HepG2 (cell line): ENCODE data around the gene IFT22. TPM values are rescaled to one million over a fixed set of nuclear protein-coding genes. Genes with fewer than 3 reads are reported as not detected.
"Not testable (repeated sequence)": the region's sequence is repeated elsewhere in the genome, so short reads cannot be mapped to it uniquely, and the experiment has no call there.

Experiments used
- ATAC-seq: fragments of 200-7000 bp; cut with Tn5 transposase; 3 replicates; pipeline ENCODE4 v1.9.1; 2020; ENCODE audit warnings: mild to moderate bottlenecking, moderate library complexity
- BruUV-seq: library from RNA; stranded (reverse); fragments of 400-500 nt; replicated peaks from 2 replicates; lab custom pipeline; 2021; lab: Mats Ljungman, UMichigan
- CTCF ChIA-PET: fragments of 300-600 bp; formaldehyde crosslinking; extraction: SDS; loops from one replicate; lab custom pipeline; 2021; ENCODE audit warnings: low total read pairs, inconsistent platforms, low intra/inter-chr PET ratio; lab: Yijun Ruan, JAX
- POLR2A ChIA-PET: fragments of 350-600 bp; sonication (Branson Sonifier 250); formaldehyde crosslinking; loops from one replicate; lab custom pipeline; 2020; ENCODE audit warnings: antibody characterized with exemption, inconsistent platforms; lab: Yijun Ruan, JAX
- DNase-seq: peaks from one replicate; pipeline ENCODE4 v3.0.0-alpha.2; 2015; ENCODE audit warnings: low spot score
- FAIRE-seq: peaks from 3 replicates; lab custom pipeline; 2011; peaks lifted over from hg19 to GRCh38; lab: Jason Lieb, UNC
- H2AFZ ChIP-seq: one replicate; pipeline ENCODE4 v1.6.1; 2011; ENCODE audit warnings: low read length, inconsistent platforms
- H3K27ac ChIP-seq: fragments of 300-600 bp; 3 replicates; pipeline ENCODE4 v1.8.0; 2011; ENCODE audit warnings: mixed run types, mild to moderate bottlenecking, mixed read lengths, low read length, inconsistent platforms; ENCODE audit not compliant: insufficient read depth; ENCODE audit errors: extremely low read length
- H3K27me3 ChIP-seq, 2 experiments: fragments of 200-600 bp in 1 of 2; 2 replicates in 1 of 2; 3 replicates in 1 of 2; pipeline versions ENCODE4 v1.6.0 to v1.8.0; 2011; ENCODE audit warnings: low read length in 2 of 2, mild to moderate bottlenecking in 2 of 2, moderate library complexity in 2 of 2, inconsistent platforms in 1 of 2; ENCODE audit not compliant: insufficient read depth in 2 of 2, control insufficient read depth in 1 of 2
- H3K36me3 ChIP-seq, 2 experiments: fragments of 200-600 bp in 1 of 2; replicated peaks in 1 of 2; 2 replicates in 1 of 2; 3 replicates in 1 of 2; pipeline versions ENCODE4 v1.5.1 to v1.8.0; 2011; ENCODE audit warnings: low read length in 2 of 2, inconsistent platforms in 1 of 2; ENCODE audit not compliant: insufficient read depth in 2 of 2, control insufficient read depth in 1 of 2
- H3K4me1 ChIP-seq: 2 replicates; pipeline ENCODE4 v1.5.1; 2012; ENCODE audit warnings: low read length, inconsistent platforms; ENCODE audit not compliant: insufficient read depth
- H3K4me2 ChIP-seq: 2 replicates; pipeline ENCODE4 v1.6.0; 2011; ENCODE audit warnings: low read depth, low read length, inconsistent platforms
- H3K4me3 ChIP-seq, 3 experiments: fragments of 200-600 bp in 1 of 3; sonication (generic), shearing (Covaris generic) in 1 of 3; replicated peaks in 1 of 3; 2 replicates each; pipeline ENCODE4 v1.5.1; 2011 to 2016; ENCODE audit warnings: low read length in 3 of 3, inconsistent platforms in 2 of 3, low read depth in 2 of 3, mild to moderate bottlenecking in 2 of 3, control low read depth in 1 of 3, mixed read lengths in 1 of 3; ENCODE audit not compliant: insufficient read depth in 1 of 3
- H3K79me2 ChIP-seq: one replicate; pipeline ENCODE4 v1.6.1; 2011; ENCODE audit warnings: low read length, inconsistent platforms; ENCODE audit not compliant: insufficient read depth
- H3K9ac ChIP-seq: 2 replicates; pipeline ENCODE4 v1.6.0; 2011; ENCODE audit warnings: mild to moderate bottlenecking, low read depth, low read length, inconsistent platforms; ENCODE audit not compliant: insufficient read depth
- H3K9me3 ChIP-seq: 2 replicates; pipeline ENCODE4 v1.5.1; 2012; ENCODE audit warnings: mild to moderate bottlenecking, low read length
- H4K20me1 ChIP-seq: 2 replicates; pipeline ENCODE4 v1.6.0; 2011; ENCODE audit warnings: inconsistent platforms, mild to moderate bottlenecking, low read length, moderate library complexity; ENCODE audit not compliant: insufficient read depth
- FLYWCH1 ChIP-seq: sonication (generic); formaldehyde crosslinking; IDR thresholded peaks from 2 replicates; pipeline ENCODE4 v1.8.1; 2023; ENCODE audit warnings: mild to moderate bottlenecking, missing genetic modification reagents
- MAX ChIP-seq: IDR thresholded peaks from 2 replicates; pipeline ENCODE4 v1.6.1; 2012; ENCODE audit warnings: inconsistent platforms
- NCOA1 ChIP-seq: sonication (generic); formaldehyde crosslinking; IDR thresholded peaks from 2 replicates; pipeline ENCODE4 v1.9.0; 2021; ENCODE audit warnings: missing genetic modification reagents
- ZNF10 ChIP-seq: sonication (generic); formaldehyde crosslinking; IDR thresholded peaks from 2 replicates; pipeline ENCODE4 v1.4.0; 2020; ENCODE audit warnings: mild to moderate bottlenecking, low read depth, missing genetic modification reagents, borderline replicate concordance
- ZNF567 ChIP-seq: sonication (generic); formaldehyde crosslinking; IDR thresholded peaks from 2 replicates; pipeline ENCODE4 v1.8.1; 2023; ENCODE audit warnings: mild to moderate bottlenecking, missing genetic modification reagents, borderline replicate concordance
- WGBS: methylation state at CpG from one replicate; pipeline ENCODE4 v1.1.6; 2017; ENCODE audit warnings: low lambda C conversion rate; 5-methylcytosine and 5-hydroxymethylcytosine counted together
- in situ Hi-C: cut with HindIII; loops from 2 replicates; pipeline ENCODE4 v1.10.0; 2017; ENCODE audit warnings: low pct_unique_long_range_greater_than_20kb; ENCODE audit not compliant: extremely low pct_ligation_motif_present
- intact Hi-C: fragments of 100-400 bp; cut with micrococcal nuclease; formaldehyde crosslinking; loops from one replicate; pipeline ENCODE4 v1.10.0; 2022; ENCODE audit not compliant: unreplicated experiment
- polyA plus RNA-seq, 8 experiments: library from polyadenylated mRNA; depleted of rRNA in 3 of 8; stranded (reverse) in 7 of 8; unstranded in 1 of 8; fragments of >200 nt; fragmentation: Illumina TruSeq in 4 of 8; extraction: Trizol in 4 of 8; gene quantifications; 2 replicates each; pipeline versions ENCODE4 v1.2.1 to v1.2.3, GENCODE V29; 2011 to 2016; ENCODE audit warnings: low read depth in 4 of 8, missing spikeins in 1 of 8, mixed read lengths in 1 of 8; ENCODE audit not compliant: insufficient read depth in 1 of 8
- total RNA-seq, 5 experiments: library from RNA; depleted of rRNA; stranded (reverse); fragments of >200 nt; fragmentation: Illumina TruSeq; extraction: Trizol; gene quantifications; 2 replicates each; pipeline ENCODE4 v1.2.3, GENCODE V29; 2016; ENCODE audit warnings: low read depth in 1 of 5

IFT22 gene
- total and polyA plus RNA-seq, 2 of the 13 experiments (the other 11 are each of a cell fraction or from before 2014, with no cell fraction given): 8.9 to 14.5 TPM

- H3K9ac ChIP-seq: no peak overlapping the region
- H3K79me2 ChIP-seq: no peaks in the 10 kb centered on the region
- no peaks in the 10 kb centered on the region for H3K36me3 ChIP-seq
- no peak overlapping the region for H3K27ac ChIP-seq
- ChIA-PET POLR2A (no interaction called here), CTCF (no interaction called here)
- DNase-seq: no peak
- in situ Hi-C loops (loop anchor here (5.0 to 25.0 kb wide), 2 partner anchors 152 to 407 kb away; partner anchors contain the start of genes ACHE, SRRT and UFSP1), intact Hi-C loops (no loop called here)
- no peaks in the 10 kb centered on the region for H4K20me1 ChIP-seq
- no peak for ATAC-seq
- BruUV-seq: no TSS peak
- no peak overlapping the region for H3K4me2 ChIP-seq
- TF ChIP-seq FLYWCH1 (CRISPR knock-in tag) (no peak), ZNF10 (CRISPR knock-in tag) (no peak), ZNF567 (CRISPR knock-in tag) (no peak), MAX (no peak), NCOA1 (no peak)
- H2AFZ ChIP-seq: no peak overlapping the region
- H3K4me1 ChIP-seq: peaks cover 15% of the 10 kb centered on the region
- H3K9me3 ChIP-seq: no peaks in the 10 kb centered on the region
- no peak overlapping the region for H3K4me3 ChIP-seq
- peaks cover 0 to 46% of the 10 kb centered on the region in 2 experiments; a peak in 2 of 5 replicates for H3K27me3 ChIP-seq
- 43% methylated on average over 9 of the region's 12 CpGs for WGBS
- no peak for FAIRE-seq
Measured at GRCh38 chr7:101294039-101294831, 27.4 kb downstream of the IFT22 start.

GRCh38 chr7:101293069-101294021, 28.3 kb downstream of the IFT22 start:
- POLR2A ChIA-PET, H3K4me3 ChIP-seq, DNase-seq, H3K9ac ChIP-seq, intact Hi-C loops, BruUV-seq, H3K79me2 ChIP-seq, H3K9me3 ChIP-seq, ATAC-seq, H3K4me2 ChIP-seq, CTCF ChIA-PET, H4K20me1 ChIP-seq, FAIRE-seq, H3K27ac ChIP-seq, H2AFZ ChIP-seq, H3K36me3 ChIP-seq: not testable (repeated sequence)
- peaks cover 0 to 39% of the 10 kb centered on the region in 2 experiments; a peak in 2 of 5 replicates for H3K27me3 ChIP-seq
- H3K4me1 ChIP-seq: peaks cover 17% of the 10 kb centered on the region
- 44% methylated on average over 14 of the region's 16 CpGs for WGBS
- in situ Hi-C loops: loop anchor here (5.0 to 25.0 kb wide), 2 partner anchors 151 to 406 kb away; partner anchors contain the start of genes ACHE, SRRT and UFSP1

GRCh38 chr7:101292566-101292965, 29.0 kb downstream of the IFT22 start:
- H3K27ac ChIP-seq, H3K9ac ChIP-seq, H3K36me3 ChIP-seq, H2AFZ ChIP-seq, intact Hi-C loops, ATAC-seq, H3K4me2 ChIP-seq, H3K9me3 ChIP-seq, CTCF ChIA-PET, H3K4me3 ChIP-seq, H3K79me2 ChIP-seq, DNase-seq, BruUV-seq, FAIRE-seq, POLR2A ChIA-PET, H4K20me1 ChIP-seq: not testable (repeated sequence)
- H3K27me3 ChIP-seq: peaks cover 0 to 35% of the 10 kb centered on the region in 2 experiments; a peak in 2 of 5 replicates
- 27% methylated on average over 5 of the region's 5 CpGs for WGBS
- peaks cover 17% of the 10 kb centered on the region for H3K4me1 ChIP-seq
- in situ Hi-C loops: loop anchor here (5.0 to 25.0 kb wide), 2 partner anchors 150 to 405 kb away; partner anchors contain the start of genes ACHE, SRRT and UFSP1
